GM19351 (cell line): ENCODE measurements around the gene EGLN1.

Experiments used
- ATAC-seq: cut with Tn5 transposase; IDR thresholded peaks from one replicate; pipeline ENCODE4 v1.9.1; 2021; ENCODE audit warnings: mild to moderate bottlenecking, moderate library complexity; ENCODE audit not compliant: unreplicated experiment

EGLN1 gene

GRCh38 chr1:231334952-231335351 is 87.1 kb downstream of the EGLN1 start:
- no peak for ATAC-seq

GRCh38 chr1:231334079-231334666 is 87.9 kb downstream of the EGLN1 start:
- ATAC-seq = no peak

- no peak for ATAC-seq
These were observed 89.3 kb downstream of the EGLN1 start for GRCh38 chr1:231332761-231333160.

GRCh38 chr1:231329483-231329882 is 92.6 kb downstream of the EGLN1 start:
- no peak for ATAC-seq

- no peak for ATAC-seq
These were observed 94.5 kb downstream of the EGLN1 start for GRCh38 chr1:231327617-231328016.

- no peak for ATAC-seq
These were observed 95.8 kb downstream of the EGLN1 start for GRCh38 chr1:231326248-231326647.

- no peak for ATAC-seq
These were observed 97.4 kb downstream of the EGLN1 start for GRCh38 chr1:231324660-231325059.

GRCh38 chr1:231322880-231323530 is 99.1 kb downstream of the EGLN1 start:
- ATAC-seq = no peak

- no peak for ATAC-seq
These were observed 103.0 kb downstream of the EGLN1 start for GRCh38 chr1:231319080-231319479.

GRCh38 chr1:231318568-231318967 is 103.5 kb downstream of the EGLN1 start:
- ATAC-seq = no peak

- ATAC-seq = no peak
These were observed 104.1 kb downstream of the EGLN1 start for GRCh38 chr1:231318015-231318355.

GRCh38 chr1:231317306-231318014 is 104.6 kb downstream of the EGLN1 start:
- no peak for ATAC-seq

- ATAC-seq = peak; percentile 96
These were observed 106.2 kb downstream of the EGLN1 start for GRCh38 chr1:231315887-231316286.
